ENCODE measurements around the gene IL34.

DNA sequence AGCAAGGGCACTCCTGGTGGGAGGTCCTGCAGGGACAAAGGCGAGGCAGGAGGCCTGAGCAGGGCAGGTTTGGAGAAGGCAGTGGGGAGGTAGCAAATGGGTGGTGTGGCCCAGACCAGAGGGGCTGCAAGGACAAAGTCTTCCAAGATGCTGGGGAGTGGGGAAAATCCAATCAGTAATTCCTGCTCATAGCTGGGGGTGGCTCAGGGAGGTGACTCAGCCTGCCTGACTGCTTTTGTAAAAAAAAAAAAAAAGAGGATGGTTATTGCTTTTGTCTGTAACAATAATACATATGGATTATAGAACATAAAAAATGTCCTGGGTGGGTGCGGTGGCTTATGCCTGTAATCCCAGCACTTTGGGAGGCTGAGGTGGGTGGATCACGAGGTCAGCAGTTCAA lies 5.2 kb downstream of the IL34 start:
- TF ChIP-seq CTCF (IDR thresholded peaks at IDR 0.05; ENCODE audit: low read depth, low read length, missing input control) (no peak), JUND (IDR thresholded peaks at IDR 0.05) (no peak), TAF1 (conservative IDR thresholded peaks at IDR 0.05) (no peak)
- TF ChIP-seq, protein P1, sequence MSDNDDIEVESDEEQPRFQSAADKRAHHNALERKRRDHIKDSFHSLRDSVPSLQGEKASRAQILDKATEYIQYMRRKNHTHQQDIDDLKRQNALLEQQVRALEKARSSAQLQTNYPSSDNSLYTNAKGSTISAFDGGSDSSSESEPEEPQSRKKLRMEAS (IDR thresholded peaks at IDR 0.05) = no peak
